ENCODE results near the gene LAMA2.

LAMA2 gene

DNA sequence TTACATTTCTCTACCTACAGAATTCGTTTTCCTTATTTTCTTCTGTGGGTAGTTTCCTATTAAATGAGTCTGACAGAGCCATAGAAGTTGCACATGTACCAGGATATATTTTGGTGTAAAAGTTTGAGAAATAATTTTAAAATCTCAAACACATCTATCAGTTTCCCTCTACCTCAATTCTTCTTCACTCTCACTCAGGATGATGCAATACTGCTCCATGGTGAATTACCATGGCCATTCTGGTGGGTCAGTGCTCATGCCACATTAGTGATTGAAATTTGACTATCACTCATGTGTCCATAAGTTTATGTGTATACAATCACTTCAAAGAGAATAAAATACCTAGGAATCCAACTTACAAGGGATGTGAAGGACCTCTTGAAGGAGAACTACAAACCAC lies 675.3 kb downstream of the LAMA2 start:
- no peak for DNase-seq

DNA sequence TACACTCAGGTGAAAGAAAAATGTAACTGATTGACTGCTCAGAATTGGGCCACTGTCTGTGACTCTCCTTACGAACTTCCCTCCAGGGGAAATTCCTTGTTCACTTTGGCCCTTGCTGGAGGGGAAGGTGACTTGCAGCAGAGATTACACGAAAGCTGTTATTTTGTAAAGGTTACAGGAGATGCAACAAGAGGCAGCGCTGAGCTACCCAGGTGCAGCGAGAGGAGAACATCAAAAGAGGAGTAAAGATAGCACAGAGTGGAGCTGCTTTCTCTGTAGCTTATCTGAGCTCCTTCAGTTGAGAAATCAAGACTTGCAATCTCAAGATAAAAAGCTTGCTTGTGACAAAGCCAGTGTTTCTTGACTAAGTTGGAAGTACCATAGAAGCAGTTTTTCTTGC lies 682.4 kb downstream of the LAMA2 start:
- no peak for DNase-seq

DNA sequence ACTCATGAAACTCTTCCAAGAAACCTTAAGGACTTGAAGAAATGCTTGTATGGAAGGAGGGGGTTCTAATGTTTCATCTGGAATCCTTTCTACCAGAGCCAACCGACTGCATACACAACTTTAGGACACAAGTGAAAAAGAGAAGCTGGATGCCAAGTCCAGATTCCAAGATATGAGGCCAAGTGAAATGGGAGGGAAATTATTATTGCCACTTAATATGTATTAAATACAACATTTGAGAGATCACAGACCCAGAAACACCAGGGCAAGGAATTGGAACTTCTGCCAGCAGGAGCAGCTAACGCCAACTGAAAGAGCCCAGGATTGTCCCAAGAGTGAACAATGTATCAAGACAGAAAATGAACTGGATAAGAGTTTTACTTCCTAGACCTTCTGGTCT lies 682.9 kb downstream of the LAMA2 start:
- no peak for DNase-seq

Data from NCI-H1436 treated with DMSO at 0.1 percent for 48 hours (cell line).